NAMALWA (cell line): ENCODE results near the gene GLMP.

Source experiments
- DNase-seq: peaks from one replicate; pipeline ENCODE4 v3.0.0-alpha.2; 2015; ENCODE audit warnings: low spot score

Gene GLMP

GRCh38 chr1:156285437-156285836, 10.0 kb downstream of the GLMP start:
- no peak for DNase-seq

DNA sequence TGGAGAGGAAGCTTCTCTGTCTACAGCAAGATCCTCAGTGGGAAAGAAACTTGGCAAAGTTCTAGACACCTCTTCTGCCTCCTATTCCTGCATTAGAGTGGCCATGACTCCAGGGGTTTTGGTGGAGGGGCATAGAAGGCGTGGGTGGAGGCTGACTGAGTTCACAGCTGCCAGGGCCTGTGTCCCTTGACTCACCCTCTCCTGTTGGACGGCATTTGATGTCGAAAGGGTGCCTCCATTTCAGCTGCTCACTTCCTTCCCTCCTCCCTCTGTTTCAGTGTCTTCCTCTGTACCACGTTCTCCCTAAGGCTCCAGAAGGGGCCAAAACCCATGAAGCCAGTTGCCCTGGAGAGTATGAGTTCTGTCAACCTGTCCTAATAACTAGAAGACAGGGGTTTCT, 10.7 kb downstream of the GLMP start:
- no peak for DNase-seq

GRCh38 chr1:156284112-156284511, 11.4 kb downstream of the GLMP start, which contains the start of gene TMEM79:
Gene TMEM79, plus strand, starts transcription at chr1:156284325. Its CDS starts 902 bp downstream, at chr1:156285227.
- no peak for DNase-seq

- DNase-seq, result no peak
Measured at GRCh38 chr1:156283521-156283920, 12.0 kb downstream of the GLMP start.

DNA sequence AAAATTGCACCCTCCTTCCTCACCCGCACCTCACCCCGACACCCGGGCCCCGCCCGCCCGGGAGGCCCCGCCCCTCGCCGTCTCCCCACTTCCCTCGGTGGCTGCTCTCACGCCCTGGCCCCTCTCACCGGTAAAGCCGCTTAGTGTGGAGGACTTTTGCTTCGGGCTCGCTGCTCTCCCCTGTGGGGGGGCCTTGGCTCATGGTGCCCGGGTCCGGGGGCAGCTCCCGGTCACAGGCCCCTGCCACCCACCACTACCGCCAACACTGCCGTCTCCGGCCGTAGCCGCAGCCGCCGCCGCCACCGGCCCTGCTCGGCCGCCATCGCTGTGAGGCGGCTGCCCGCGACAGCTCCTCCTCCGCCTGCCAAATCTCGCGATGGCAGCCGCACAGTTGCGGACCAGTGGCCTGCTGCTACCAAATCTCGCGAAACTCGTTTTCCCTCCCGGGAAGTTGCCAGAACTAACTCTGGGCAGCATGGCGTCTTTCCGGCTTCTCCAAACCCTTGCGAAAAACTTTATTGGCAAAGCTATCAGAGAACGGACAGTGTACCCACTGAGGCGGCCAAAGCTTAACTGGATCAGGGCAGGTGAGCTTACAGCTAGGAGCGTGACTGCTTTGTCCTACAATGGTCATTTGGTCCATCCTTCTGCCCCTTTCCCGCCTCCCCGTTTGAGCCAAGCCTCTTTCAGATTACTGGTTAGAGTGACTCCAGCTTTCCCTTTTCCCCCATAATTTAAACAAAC, 12.8 kb downstream of the GLMP start, which contains the start of gene SMG5:
Gene SMG5 (minus strand): TSS at position 347 of the 744 bp plus-strand sequence. CDS start 145 bp downstream, at position 202.
- DNase-seq, result peak; percentile 100

- DNase-seq, result peak; percentile 78
Measured at GRCh38 chr1:156281693-156282478, 13.6 kb downstream of the GLMP start.

DNA sequence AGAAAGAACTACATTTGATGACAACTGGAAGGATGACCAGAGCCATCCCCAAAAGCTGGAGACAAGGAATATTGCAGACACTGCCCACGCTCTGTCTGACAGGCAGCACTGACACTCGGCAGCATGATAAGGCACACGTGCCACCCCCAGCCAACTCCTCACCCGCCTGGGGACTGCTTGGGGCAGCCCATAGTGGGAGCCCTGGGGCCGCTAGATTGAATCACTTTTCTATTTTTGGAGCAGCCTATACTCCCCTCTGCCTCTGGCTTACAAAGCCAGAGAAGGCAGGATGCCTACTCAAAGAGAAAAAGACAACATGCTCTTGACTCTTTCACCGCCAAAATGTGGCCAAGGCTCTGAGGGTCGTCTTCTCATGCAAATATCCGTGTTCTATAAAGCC, 14.2 kb downstream of the GLMP start:
- DNase-seq, result peak; percentile 95

- DNase-seq, result no peak
Measured at GRCh38 chr1:156279837-156280236, 15.6 kb downstream of the GLMP start.

GRCh38 chr1:156276966-156277381, 18.5 kb downstream of the GLMP start:
- no peak for DNase-seq

DNA sequence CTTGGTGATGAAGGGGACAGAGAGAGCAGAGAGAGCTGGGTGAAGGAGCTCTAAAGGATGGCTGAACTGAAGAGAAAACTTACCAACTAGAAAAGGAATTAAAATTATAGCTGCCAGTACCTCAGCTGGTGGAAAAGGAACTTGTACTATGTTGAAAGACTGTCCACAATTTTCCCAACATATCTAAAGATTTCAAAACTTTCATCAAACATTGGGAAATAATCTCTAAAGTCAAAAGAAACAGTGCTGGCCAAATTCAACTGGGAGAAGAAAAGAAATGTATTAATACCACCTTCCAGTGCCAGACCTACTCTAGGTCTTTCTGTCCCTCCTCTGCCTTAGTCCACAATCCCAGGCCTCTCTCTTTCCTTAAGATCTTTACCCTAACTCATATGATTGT, 18.9 kb downstream of the GLMP start:
- DNase-seq, result no peak

- DNase-seq, result no peak
Measured at GRCh38 chr1:156270314-156270713, 25.2 kb downstream of the GLMP start.

GRCh38 chr1:156268336-156268735, 27.1 kb downstream of the GLMP start:
- DNase-seq, result no peak

GRCh38 chr1:156266051-156266450, 29.4 kb downstream of the GLMP start:
- no peak for DNase-seq

- DNase-seq, result no peak
Measured at GRCh38 chr1:156263288-156263655, 32.2 kb downstream of the GLMP start.

GRCh38 chr1:156262461-156263287, 32.8 kb downstream of the GLMP start:
- DNase-seq, result no peak

DNA sequence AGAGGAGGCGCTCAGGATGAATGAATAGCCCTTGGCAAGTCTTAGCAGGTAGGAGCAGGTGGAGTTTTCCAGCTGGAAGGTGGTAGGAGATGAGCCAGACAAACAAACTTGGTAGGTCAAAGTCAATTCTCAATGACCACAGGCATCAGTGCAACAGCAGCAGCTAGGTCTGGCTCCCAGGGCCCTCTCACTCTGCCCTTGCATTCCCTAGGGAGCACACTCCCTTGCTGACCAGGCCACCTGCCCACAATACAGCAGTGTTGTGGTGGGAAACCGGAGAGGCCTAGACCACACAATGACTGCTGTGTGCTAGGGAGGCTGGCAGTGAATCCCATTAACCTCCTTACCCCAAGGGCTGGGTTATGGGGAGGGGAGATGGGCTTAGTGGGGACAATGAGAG, 34.6 kb downstream of the GLMP start:
- no peak for DNase-seq

DNA sequence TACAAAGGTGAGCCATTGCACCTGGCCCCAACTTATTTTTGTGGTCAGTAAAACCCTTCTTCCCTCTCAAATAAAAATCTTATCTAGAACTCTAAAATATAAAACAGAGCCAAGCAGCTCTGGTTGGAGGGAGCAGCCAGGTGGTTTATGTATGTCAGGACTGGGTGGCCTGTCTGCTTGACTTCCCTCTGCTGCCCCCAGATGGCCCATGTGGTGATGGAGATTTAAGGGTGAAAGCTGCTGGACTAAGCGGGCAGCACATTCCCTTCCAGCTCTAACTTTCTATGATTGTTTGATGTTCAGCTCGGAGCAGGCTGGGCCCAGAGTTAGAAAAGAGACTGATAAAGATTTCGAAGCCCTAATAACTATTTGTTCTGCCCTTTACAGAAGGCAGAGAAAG, 35.7 kb downstream of the GLMP start:
- no peak for DNase-seq

DNA sequence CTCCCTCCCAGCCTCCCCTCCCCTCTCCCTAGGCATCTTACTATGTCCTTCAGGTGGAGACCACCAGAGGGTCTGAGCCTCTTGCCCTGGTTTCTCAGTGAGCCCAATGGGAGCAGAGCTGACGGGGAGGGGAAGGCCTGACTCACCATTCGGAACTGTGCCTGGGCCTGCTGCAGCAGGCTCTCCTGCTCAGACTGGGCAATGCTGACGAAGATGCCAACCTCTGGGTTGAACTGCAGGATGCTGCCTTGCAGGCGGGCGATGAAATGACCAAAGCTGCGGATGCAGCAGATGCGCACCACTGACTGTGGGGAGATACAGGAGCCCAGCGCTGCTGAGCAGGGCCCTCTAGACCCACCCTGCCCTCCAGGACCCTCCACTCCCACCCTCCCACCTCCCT, 36.6 kb downstream of the GLMP start:
- no peak for DNase-seq

DNA sequence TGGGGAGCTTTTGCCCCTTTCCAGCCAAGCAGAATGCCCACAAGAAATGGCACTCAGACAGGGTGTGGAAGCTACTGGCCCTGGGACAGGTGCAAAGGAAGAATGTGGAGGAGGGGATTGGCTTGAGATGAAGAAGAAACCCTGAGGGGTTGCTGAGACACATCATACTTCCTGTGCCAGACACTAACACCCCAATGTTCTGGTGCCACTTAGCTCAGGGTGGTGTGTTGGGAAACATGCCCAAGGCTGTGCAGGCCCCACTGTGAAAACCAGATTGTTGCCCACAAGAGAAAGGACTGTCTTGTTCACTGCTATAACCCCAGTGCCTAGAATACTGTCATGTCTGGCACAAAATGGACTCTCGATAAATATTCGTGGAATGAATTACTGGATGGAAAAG, 37.8 kb downstream of the GLMP start:
- DNase-seq, result no peak

- no peak for DNase-seq
Measured at GRCh38 chr1:156253634-156254033, 41.8 kb downstream of the GLMP start.

GRCh38 chr1:156251527-156251926, 44.0 kb downstream of the GLMP start:
- DNase-seq, result no peak

DNA sequence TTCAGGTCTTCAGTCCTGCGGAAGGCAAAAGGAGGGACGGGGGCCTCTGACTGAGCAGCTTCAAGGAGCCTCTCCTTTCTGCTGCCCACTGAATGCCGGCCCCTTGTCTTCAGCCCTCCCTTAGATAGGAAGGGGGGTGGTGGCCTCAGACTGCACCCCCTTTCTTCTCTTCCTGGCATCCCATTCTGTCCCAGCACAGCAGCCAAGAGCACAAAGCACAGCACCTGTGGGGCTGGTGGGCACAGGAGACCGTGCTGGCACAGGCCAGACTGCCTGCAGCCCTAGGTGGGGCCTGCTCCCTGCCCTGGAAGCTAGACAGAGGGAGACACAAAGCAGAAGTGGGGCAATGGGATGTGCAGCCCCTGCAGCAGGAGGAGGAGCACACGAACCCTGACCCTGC, 45.9 kb downstream of the GLMP start:
- no peak for DNase-seq

DNA sequence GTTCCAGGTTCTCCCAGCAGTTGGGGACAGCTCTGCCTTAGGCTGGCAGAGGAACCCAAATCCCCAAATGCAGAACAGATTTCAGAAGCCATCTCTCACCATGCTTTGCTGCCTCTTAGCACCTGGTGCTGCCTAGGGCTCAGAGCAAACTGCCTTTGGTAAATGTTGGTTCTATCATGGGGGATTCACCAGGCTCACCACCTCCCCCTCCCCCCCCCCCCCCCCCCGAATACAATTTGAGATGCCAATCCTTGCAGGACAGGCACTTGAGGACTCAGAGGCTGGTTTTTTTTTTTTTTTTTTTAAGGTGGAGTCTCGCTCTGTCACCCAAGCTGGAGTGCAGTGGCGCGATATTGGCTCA, 47.2 kb downstream of the GLMP start:
- no peak for DNase-seq
